HCT116 (cell line): Measurements from ENCODE around the gene ENPEP.

Experiments
- EZH2 ChIP-seq: fragments of 200-600 bp; sonication (generic); IDR thresholded peaks from 2 replicates; pipeline ENCODE4 v1.6.1; 2017; ENCODE audit warnings: antibody characterized with exemption, mixed run types
- MAX ChIP-seq: IDR thresholded peaks from 2 replicates; pipeline ENCODE4 v1.6.1; 2012
- YY1 ChIP-seq: IDR thresholded peaks from 2 replicates; pipeline ENCODE4 v1.6.1; 2011; ENCODE audit warnings: low read length, low read depth, moderate library complexity, mild to moderate bottlenecking; ENCODE audit not compliant: insufficient replicate concordance; ENCODE audit errors: extremely low read depth

- TF ChIP-seq EZH2 = no peak
- TF ChIP-seq YY1 = no peak
- TF ChIP-seq MAX = no peak
Measured at GRCh38 chr4:110475881-110476818, at the start of gene ENPEP.
